NCI-H2171 (cell line): ENCODE data around the gene TPM2.

Source experiments
- DNase-seq: peaks from one replicate; lab custom pipeline; 2025; lab: John Stamatoyannopoulos, UW

The TPM2 gene

GRCh38 chr9:35689542-35690293 is at the start of gene TPM2:
TSS of gene TPM2 (minus strand) at chr9:35689925. CDS start at chr9:35689817, 108 bp downstream.
- DNase-seq = no peak

GRCh38 chr9:35738924-35739323 is 49.2 kb upstream of the TPM2 start:
- no peak for DNase-seq

DNA sequence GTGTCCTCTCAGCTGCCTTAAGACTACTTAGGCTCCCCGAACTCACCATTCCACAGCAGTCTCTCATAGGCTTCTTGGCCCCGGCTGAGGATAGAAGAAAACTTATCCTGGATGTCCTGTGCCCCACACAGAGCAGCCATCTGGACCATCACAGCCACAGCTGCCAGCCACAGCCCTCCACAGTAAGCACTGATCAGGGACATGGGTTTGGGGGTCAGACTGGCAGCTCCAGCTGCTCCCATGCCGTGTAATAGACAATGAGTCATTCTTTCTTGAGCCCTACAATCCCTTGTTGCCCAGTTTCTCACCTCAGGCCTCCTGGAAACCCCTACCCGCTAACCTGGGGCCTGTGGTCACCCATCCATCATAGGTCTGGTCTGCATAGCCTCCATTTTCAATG is 48.5 kb upstream of the TPM2 start:
- no peak for DNase-seq

GRCh38 chr9:35737143-35737542 is 47.4 kb upstream of the TPM2 start:
- DNase-seq = no peak

DNA sequence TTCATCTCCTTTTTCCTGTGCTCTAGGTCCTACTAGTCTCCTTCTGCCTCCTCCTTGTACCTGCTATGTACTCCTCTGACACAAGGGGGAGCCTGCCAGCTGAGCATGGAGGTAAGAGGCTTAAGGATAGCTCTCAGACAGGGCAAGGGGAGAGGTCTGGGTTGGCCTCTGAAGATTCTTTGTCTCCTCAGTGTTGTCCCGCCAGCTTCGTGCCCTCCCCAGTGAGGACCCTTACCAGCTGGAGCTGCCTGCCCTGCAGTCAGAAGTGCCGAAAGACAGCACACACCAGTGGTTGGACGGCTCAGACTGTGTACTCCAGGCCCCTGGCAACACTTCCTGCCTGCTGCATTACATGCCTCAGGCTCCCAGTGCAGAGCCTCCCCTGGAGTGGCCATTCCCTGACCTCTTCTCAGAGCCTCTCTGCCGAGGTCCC is 46.5 kb upstream of the TPM2 start:
- no peak for DNase-seq

- no peak for DNase-seq
These were observed 44.4 kb upstream of the TPM2 start for GRCh38 chr9:35734096-35734495.

DNA sequence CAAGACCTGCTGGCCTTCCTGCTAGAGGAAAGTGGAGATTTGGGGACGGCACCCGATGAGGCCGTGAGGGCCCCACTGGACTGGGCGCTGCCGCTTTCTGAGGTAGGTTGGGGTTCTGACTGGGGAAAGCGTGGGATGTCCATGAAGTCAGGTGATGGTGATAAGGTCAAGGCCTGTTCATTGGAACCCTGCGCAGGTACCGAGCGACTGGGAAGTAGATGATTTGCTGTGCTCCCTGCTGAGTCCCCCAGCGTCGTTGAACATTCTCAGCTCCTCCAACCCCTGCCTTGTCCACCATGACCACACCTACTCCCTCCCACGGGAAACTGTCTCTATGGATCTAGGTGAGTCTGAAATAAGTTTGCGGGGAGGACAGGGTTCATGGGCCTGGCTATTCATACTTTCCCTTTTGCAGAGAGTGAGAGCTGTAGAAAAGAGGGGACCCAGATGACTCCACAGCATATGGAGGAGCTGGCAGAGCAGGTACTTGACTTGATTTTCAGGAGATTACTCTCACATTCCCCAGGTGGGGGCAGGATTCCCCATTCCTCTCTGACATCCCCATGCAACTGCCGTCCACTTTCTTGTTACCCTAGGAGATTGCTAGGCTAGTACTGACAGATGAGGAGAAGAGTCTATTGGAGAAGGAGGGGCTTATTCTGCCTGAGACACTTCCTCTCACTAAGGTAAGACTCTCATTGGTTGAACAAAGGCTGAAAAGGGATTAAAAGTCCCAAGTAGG is 43.2 kb upstream of the TPM2 start:
- DNase-seq = no peak

DNA sequence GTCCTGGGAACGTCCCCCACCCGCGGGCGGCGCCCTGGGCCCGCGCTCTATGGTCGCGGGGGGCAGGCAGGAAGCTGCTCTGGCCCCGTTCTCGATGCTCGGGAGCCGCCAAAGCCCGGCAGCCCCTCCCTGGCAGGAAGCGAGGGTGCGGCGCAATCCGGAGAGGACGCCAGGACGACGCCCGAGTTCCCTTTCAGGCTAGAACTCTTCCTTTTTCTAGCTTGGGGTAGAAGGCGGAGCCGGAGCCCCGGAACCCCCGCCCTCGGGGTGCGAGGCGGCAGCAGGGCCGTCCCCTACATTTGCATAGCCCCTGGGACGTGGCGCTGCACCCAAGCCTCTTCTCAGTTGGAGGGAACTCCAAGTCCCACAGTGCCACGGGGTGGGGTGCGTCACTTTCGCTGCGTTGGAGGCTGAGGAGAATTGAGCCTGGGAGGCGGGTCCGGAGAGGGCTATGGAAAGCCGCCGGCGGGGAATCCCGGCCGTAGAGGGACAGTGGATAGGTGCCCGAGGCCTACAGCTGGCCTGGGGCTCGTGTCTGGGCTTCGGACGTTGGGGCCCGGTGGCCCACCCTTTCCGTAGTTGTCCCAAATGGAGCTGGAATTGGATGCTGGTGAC is 42.6 kb upstream of the TPM2 start, which contains the start of the genes CREB3 and TLN1:
Gene CREB3, plus strand, starts transcription at position 482 of the 615 bp plus-strand sequence. Its CDS starts 107 bp downstream, at position 589.
Gene TLN1, minus strand, starts transcription at position 11 of the 615 bp plus-strand sequence. CDS start 6,501 bp downstream, outside the sequence.
- DNase-seq = peak; percentile 96

DNA sequence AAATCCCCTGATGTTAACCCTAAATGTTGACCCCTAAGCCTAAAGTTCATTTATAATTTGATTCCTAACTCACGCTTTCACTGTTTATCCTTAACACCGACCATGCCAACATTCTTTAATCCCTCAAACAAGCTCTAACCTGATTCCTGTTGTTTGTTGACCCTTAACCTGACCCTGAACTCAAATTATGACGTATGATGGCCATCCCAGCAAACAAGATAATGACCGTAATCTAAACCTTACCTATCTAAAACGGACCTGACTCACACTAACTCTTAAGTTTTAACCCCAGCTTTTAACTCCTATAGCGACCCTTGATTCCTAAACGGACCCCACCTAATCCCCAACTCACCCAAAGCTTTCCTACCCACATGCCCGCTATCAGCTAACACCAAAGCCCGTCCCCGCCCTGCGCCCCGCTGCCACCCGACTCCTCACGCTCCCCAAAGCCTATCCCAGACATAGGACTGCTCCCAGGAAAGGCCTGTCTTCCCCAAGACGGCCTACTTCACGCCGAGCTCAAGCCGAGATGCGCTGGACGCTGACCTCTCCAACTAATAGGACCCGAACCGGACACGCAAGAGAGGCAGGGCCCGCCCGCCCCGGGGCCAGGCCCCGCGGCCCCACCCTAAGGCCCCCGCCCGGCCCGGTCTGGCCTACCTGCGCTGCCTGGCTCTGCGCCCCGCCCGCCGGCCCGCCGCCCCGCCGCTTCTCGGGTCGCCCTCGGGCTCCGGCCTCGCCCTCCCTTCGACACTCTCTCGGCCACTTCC is 41.9 kb upstream of the TPM2 start:
- DNase-seq = no peak

DNA sequence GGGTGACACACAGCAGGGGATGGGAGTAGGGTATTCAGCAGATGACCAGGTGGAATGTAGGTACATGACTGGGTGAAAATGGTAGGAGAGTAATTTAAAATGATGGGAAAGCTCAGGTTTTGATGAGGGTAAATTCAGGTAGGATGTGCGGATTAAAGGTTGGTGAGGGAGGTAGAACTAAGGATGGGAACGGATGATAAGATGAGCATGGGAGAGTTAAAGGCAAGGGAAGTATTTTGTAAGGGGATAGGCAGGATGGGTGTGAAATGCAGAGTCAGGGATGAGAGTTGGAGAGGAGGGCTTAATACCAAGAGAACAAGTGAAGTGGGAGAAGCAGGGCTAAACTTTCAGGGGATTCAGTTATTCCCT is 40.7 kb upstream of the TPM2 start:
- no peak for DNase-seq

GRCh38 chr9:35729700-35730485 is 40.2 kb upstream of the TPM2 start:
- no peak for DNase-seq

GRCh38 chr9:35729101-35729500 is 39.4 kb upstream of the TPM2 start:
- no peak for DNase-seq

GRCh38 chr9:35728041-35728971 is 38.6 kb upstream of the TPM2 start:
- DNase-seq = no peak

DNA sequence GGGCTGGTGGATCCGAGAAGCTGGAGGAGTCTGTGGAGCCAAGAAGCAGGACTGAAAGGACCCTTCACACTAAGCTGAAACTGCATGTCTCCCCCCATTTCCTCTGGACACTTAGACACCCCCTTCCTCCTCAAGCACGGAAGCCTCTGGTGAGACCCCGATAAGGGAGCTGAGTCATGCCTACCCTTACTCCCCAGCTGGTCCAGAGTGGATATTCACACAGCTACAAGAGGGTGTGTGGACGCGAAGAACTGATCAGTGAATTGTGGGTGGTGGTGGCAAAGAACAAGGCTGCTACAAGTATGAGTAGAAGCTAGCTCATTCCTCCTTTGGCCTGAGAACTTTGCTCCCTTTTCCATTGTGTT is 37.9 kb upstream of the TPM2 start:
- no peak for DNase-seq

- DNase-seq = no peak
These were observed 37.2 kb upstream of the TPM2 start for GRCh38 chr9:35726931-35727330.

GRCh38 chr9:35725362-35725761 is 35.6 kb upstream of the TPM2 start:
- no peak for DNase-seq

GRCh38 chr9:35723908-35724307 is 34.2 kb upstream of the TPM2 start:
- DNase-seq = no peak

- DNase-seq = no peak
These were observed 33.7 kb upstream of the TPM2 start for GRCh38 chr9:35723426-35723825.

DNA sequence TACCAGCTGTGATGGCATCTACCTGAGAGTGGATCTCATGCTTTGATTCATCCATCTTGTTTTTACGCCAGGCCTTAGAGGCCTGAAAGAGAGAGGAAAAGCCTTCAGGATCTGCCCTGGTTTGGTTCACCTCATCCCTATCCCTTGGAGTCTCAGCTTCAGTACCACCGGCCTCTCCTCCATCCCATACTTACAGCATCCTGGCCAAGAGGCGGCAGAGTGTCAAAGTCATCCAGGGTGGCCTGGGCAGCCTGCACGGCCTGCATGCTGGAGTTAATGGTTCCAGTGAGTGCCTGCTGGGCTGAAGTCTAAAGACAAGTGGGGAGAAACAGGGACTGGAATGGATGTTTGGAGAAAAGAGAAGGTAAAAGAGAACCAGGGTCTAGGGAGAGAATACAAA is 29.8 kb upstream of the TPM2 start:
- no peak for DNase-seq
